AG04449 (cell line): ENCODE results near the gene PTPRJ.

Experiments
- CTCF ChIA-PET: fragments of 350-600 bp; formaldehyde crosslinking; extraction: SDS; loops from one replicate; lab custom pipeline; 2021; ENCODE audit warnings: antibody characterized with exemption; lab: Yijun Ruan, JAX
- POLR2A ChIA-PET: fragments of 400-600, 350-600 bp; formaldehyde crosslinking; extraction: SDS; loops from one replicate; lab custom pipeline; 2020; ENCODE audit warnings: antibody characterized with exemption, inconsistent platforms; lab: Yijun Ruan, JAX
- DNase-seq: peaks from one replicate; pipeline ENCODE4 v3.0.0-alpha.2; 2010; ENCODE audit warnings: low read depth, low spot score
- H3K4me3 ChIP-seq: 2 replicates; pipeline ENCODE4 v1.5.1; 2011; ENCODE audit warnings: low read depth, mild to moderate bottlenecking, control low read depth, low read length
- CTCF ChIP-seq: IDR thresholded peaks from one replicate; pipeline ENCODE4 v1.5.1; 2011; ENCODE audit warnings: mild to moderate bottlenecking, moderate library complexity, low read length, control low read depth, inconsistent platforms; ENCODE audit not compliant: insufficient read depth; ENCODE audit errors: missing control alignments

Gene PTPRJ

GRCh38 chr11:48170241-48171233 lies 190.2 kb downstream of the PTPRJ start:
- ChIA-PET CTCF (interaction anchor here (1.1 to 2.2 kb wide), 3 partner anchors 26 to 233 kb away, joined by 3 to 8 read pairs (median 4); no protein-coding TSS in a partner anchor), POLR2A (no interaction called here)
- H3K4me3 ChIP-seq, result no peak overlapping the region
- DNase-seq, result no peak
- TF ChIP-seq CTCF, result no peak

GRCh38 chr11:48172818-48173609 lies 192.7 kb downstream of the PTPRJ start:
- no peak for DNase-seq
- POLR2A ChIA-PET, result no interaction called here
- peak; percentile 88 for TF ChIP-seq CTCF
- H3K4me3 ChIP-seq, result no peak overlapping the region
- CTCF ChIA-PET, result interaction anchor here (0.7 to 2.6 kb wide), 18 partner anchors 7 to 1354 kb away, joined by 3 to 21 read pairs (median 4); no protein-coding TSS in a partner anchor

GRCh38 chr11:48177661-48178060 lies 197.3 kb downstream of the PTPRJ start:
- POLR2A ChIA-PET, result no interaction called here
- TF ChIP-seq CTCF, result no peak
- CTCF ChIA-PET, result no interaction called here
- H3K4me3 ChIP-seq, result no peak overlapping the region
- no peak for DNase-seq

GRCh38 chr11:48180627-48181026 lies 200.3 kb downstream of the PTPRJ start:
- H3K4me3 ChIP-seq, result no peak overlapping the region
- no peak for DNase-seq
- no peak for TF ChIP-seq CTCF
- CTCF ChIA-PET, result interaction anchor here (0.9 kb wide), 1 partner anchor 8 kb away, joined by 8 read pairs; no protein-coding TSS in a partner anchor
- POLR2A ChIA-PET, result no interaction called here

DNA sequence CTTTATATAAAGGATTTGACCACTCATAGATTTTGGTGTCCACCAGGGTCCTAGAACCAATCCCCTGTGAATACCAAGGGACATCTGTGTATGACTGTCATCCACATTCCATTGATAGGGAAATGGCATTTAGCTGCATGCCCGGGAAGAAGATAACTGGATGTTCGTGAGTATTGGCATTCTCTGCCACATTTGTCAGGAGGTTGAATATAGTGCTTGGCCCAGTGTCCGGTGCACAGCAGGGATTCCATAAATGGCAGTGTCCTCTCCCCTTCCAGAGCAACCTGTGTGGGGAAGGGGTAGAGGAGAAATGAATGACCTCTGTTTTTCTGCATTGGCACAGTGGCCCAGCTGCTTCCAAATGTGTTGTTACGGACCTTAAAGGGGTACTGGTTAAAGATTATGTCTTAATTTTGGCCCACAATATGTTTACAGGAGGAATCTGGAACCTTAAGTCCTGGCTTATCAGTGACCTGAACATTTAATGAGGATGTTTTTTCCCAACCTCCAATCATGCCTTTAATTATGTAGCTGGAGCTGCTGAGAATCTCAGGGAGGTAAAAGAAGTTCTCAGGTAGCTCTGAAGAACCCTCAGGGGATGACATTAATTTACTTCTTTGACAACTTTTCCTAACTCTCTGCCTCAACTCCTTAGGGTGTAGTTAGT lies 202.6 kb downstream of the PTPRJ start:
- CTCF ChIA-PET, result interaction anchor here (1.9 kb wide), 1 partner anchor 11 kb away, joined by 4 read pairs; no protein-coding TSS in a partner anchor
- TF ChIP-seq CTCF, result no peak
- POLR2A ChIA-PET, result no interaction called here

More for the DNA sequence above, 202.6 kb downstream of the PTPRJ start:
- DNase-seq, result no peak
- no peak overlapping the region for H3K4me3 ChIP-seq
